ENCODE data around the gene UGT1A1. TPM values are rescaled to one million over a fixed set of nuclear protein-coding genes. Genes with fewer than 3 reads are reported as not detected.
A peak's percentile ranks its signal among the peaks of the same experiment; 100 is the strongest.

Gene UGT1A1
- polyA plus RNA-seq, 5 donors = 0.05 to 0.10 (median 0.08) TPM; not detected in 1

DNA sequence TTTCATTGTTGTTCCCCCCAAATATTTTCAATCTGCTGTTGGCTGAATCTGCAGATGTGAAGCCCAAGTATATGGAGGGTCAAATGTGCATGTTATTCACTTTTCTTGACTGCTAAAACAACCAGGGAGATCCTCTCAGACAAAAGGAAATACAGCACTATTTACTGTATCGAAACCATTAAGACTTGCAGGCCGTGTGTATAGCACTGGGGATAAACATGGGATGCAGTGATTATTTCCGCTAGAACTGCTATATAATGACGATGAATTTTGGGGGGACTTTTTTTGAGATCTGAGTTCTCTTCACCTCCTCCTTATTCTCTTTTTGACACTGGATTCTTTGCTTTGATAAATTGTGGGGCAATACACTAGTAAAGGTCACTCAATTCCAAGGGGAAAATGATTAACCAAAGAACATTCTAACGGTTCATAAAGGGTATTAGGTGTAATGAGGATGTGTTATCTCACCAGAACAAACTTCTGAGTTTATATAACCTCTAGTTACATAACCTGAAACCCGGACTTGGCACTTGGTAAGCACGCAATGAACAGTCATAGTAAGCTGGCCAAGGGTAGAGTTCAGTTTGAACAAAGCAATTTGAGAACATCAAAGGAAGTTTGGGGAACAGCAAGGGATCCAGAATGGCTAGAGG lies 3.5 kb upstream of the UGT1A1 start:
- no peak for DNase-seq

DNA sequence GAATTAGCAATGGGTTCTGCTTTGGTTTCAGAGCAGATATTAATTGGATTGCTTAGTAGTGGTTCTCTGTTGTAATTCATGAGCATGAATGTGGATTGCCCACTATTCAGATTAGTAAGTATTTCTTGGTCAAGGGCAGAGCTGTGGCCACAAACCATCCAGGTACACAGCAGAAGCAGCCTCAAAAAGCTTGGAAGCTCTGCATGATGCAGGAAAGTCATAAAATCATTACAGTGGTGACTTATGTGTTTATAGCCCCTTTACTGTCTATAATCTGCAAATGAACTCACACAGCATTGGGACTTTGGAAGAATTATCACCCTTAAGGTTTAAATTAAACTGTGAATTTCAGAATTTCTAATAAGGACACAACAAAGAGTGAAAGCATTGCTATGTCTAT lies 1.9 kb upstream of the UGT1A1 start:
- no peak for DNase-seq

DNA sequence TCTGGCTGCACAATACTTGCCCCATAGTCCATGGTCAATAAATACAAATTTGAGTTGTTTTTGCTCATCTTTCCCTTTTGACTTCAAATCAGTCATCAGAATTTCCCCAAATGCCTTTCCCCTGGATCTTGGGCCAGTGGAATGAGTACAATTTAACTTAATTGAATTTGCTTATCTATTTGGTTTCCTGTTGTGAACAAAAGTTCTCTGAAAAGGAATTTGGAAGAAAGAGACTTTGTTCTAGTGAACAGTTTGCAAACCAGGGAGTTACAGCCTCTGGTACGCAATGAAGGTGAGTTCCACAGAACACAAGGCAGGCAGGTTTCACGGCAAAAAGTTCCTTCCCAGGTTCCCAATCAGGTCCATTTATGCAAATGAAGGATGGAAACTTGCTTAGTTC lies 1.2 kb upstream of the UGT1A1 start:
- no peak for DNase-seq

DNA sequence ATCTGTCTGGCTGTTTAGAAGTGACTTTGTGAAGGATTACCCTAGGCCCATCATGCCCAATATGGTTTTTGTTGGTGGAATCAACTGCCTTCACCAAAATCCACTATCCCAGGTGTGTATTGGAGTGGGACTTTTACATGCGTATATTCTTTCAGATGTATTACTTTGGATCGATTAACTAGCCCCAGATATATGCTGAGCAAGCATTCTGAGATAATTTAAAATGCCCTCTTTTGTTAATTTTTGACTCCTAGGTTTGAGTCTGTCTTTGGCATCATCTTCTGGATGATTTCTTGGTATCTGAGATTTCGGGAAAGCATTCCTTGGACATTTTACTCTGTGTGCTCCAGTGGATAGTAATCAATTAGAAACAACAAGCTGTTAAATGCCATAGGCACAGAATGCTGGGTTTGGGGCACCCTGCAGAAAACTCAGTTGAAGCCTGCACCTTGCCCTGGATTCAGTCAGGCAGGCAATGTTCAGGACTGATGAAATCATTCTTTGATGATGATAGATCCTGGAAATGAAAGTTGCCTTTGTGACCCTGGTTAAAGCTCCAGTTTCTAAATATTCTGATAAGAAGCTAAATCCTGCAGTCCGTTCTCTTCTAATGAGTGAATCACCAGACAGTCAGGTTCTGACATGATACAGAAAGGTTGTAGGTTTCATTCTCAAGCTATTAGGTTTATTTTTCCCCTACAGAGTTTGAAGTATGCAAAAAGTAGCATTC lies 1.1 kb downstream of the UGT1A1 start:
- DNase-seq = no peak

DNA sequence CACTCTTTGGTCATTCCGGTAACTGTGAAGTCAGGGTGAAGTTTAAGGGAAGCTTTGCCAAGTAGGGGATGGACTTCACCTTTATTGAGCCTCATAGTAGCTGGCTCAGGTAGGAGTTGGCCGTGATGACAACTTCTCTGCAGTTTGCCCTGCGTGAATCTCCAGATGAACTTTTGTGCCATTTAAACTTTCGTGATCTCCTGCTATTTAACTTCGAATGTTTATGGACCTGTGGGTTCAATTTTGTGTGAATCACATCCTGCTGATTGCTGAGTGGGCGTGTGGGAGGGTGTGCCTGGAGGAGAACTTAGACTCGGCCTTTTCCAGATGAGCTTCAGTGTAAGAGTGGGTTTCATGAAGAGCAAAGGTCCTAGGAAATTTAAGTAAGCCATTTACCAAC lies 4.2 kb downstream of the UGT1A1 start:
- DNase-seq = no peak

DNA sequence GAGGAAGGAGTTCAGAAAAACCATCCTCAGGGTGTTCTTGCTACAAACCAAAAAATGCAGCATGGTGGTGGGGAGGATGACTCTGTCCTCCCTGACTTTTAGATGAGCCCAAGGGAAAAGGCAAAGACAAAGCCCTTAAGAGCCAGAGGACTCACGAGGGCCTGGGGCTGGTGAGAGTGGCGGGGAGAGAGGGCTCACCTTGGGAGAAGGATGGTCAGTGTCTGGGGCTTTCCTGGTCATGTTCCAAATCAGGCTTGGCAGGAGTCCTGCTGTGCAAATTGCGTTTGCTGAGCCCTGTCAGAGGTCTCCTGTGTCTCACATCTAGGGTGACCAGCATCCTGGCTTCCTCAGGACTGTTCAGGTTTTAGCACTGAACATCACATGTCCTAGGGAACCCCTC lies 4.7 kb downstream of the UGT1A1 start:
- no peak for DNase-seq

DNA sequence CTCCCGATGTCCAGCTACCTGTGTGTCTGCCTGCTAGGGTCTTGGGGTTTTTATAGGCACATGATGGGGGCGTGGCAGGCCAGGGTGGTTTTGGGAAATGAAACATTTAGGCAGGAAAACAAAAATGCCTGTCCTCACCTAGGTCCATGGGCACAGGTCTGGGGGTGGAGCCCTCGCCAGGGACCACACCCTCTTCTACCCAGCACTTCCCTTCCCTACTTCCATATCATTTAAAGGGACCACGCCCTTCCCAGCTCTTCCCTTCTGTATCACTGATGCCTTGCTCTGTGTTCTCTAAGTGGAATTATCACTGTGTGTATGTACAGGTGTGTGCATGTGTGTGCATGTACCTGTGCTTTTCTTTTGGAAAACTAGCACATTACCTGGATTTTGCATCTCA lies 6.3 kb downstream of the UGT1A1 start:
- no peak for DNase-seq

DNA sequence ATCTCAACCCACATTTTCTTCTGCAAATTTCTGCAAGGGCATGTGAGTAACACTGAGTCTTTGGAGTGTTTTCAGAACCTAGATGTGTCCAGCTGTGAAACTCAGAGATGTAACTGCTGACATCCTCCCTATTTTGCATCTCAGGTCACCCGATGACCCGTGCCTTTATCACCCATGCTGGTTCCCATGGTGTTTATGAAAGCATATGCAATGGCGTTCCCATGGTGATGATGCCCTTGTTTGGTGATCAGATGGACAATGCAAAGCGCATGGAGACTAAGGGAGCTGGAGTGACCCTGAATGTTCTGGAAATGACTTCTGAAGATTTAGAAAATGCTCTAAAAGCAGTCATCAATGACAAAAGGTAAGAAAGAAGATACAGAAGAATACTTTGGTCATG lies 8.0 kb downstream of the UGT1A1 start:
- DNase-seq = no peak

DNA sequence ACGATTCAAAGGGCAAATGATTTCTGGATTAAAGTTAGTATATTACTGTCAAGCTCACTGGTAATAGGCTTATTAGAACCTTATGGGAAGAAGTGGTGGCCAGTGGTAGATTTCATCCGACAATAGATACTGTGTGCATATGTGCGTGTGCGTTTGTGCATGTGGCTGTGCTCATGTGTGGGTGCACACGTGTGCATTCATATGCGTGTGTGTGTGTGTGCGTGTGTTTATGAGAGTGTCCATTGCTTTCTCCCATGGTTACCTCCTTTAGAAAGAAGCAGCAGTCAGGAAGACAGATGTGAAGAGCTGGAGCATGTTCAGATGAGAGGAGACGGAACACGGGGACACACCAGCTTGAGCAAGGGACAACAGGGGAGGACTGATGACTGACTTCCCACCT lies 9.2 kb downstream of the UGT1A1 start:
- no peak for DNase-seq

DNA sequence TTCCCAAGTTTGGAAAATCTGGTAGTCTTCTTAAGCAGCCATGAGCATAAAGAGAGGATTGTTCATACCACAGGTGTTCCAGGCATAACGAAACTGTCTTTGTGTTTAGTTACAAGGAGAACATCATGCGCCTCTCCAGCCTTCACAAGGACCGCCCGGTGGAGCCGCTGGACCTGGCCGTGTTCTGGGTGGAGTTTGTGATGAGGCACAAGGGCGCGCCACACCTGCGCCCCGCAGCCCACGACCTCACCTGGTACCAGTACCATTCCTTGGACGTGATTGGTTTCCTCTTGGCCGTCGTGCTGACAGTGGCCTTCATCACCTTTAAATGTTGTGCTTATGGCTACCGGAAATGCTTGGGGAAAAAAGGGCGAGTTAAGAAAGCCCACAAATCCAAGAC lies 12.1 kb downstream of the UGT1A1 start:
- DNase-seq = no peak

DNA sequence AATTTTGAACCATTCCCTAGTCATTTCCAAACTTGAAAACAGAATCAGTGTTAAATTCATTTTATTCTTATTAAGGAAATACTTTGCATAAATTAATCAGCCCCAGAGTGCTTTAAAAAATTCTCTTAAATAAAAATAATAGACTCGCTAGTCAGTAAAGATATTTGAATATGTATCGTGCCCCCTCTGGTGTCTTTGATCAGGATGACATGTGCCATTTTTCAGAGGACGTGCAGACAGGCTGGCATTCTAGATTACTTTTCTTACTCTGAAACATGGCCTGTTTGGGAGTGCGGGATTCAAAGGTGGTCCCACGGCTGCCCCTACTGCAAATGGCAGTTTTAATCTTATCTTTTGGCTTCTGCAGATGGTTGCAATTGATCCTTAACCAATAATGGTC lies 12.5 kb downstream of the UGT1A1 start:
- DNase-seq = no peak

DNA sequence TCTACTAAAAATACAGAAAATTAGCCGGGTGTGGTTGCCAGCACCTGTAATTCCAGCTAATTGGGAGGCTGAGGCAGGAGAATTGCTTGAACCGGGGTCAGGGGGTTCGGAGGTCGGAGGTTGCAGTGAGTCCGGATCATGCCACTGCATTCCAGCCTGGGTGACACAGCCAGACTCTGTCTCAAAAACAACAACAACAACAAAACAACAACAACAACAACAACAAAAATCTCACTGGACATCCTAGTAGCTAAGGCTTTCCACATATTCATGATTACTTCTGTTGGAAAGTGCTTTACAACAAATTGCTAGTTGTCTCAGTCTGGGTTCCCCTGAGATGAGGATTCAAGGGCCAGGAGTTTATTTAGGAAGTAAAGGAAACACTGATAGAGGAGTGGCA lies 13.8 kb downstream of the UGT1A1 start:
- DNase-seq = no peak

DNA sequence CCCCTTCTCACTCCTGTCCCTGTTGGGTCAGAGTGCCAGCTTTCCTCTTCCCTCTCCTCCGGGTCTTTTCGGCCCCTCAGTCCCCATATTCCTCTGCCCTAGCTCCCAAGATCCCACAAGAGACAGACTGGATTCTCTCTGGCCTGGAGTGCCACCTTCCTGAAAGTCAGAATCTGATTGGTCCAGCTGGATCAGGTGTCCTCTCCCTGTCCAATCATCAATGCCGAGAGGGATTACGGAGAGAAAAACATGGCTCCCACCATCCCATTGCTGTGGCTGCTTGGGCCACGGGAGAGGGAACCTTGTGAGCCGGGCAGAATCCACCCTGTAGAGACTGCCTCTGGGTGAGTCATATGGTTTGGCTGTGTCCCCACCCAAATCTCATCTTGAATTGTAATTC lies 15.3 kb downstream of the UGT1A1 start:
- DNase-seq = no peak

DNA sequence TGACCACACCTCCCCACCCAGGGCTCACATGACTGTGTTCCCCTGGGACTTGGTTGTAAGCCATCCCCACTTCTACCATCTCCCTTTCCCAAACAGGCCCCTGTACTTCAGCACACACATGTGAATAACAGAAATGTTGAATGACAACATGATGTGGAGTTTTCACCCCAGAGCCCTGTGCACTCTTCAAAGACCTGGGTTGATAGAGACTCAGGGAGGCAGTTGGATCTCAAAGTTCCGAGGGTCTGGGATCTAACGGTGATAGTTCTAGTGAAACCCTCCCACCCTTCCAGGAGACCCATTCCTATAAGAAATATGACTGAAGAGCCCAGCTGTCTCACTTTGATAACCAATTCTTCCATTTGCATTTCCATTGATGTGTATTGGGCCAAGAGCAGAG lies 18.0 kb downstream of the UGT1A1 start, which contains the start of gene MROH2A:
Gene MROH2A (plus strand): TSS at position 301 of the 400 bp plus-strand sequence. CDS start 1,029 bp downstream, outside the sequence.
- DNase-seq = no peak

DNA sequence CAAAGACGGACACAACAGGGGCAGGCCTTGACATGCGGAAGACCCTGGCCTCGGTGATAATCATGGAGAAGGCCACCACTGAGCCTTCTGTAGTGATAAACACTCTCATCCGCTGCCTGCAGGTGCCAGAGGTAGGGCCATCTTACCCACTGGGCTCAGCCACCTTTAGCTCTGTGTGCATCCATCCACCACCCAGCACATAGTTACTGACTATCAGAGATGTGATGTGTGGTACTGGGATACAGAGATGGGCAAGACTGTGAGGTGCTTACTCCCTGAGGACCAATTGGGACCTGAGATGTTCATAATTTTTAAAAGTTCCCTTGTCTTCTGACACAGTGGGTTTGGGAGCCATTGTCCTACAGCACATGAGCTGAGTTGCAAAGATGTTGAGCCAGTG lies 19.7 kb downstream of the UGT1A1 start:
- no peak for DNase-seq

DNA sequence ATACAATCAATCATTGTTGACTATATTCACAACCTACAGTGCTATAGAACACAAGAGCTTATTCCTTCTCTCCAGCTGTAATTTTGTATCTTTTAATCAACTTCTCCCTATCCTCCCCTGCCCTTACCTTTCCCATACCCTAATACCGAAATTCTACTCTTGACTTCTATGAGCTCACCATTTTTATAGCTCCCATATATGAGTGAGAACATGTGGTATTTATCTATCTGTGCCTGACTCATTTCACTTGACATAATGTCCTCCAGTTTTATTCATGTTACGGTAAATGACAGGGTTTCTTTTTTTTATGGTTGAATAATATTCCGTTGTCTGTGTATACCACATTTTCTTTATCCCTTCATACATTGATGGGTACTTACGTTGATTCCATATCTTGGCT lies 20.7 kb downstream of the UGT1A1 start:
- DNase-seq = no peak

DNA sequence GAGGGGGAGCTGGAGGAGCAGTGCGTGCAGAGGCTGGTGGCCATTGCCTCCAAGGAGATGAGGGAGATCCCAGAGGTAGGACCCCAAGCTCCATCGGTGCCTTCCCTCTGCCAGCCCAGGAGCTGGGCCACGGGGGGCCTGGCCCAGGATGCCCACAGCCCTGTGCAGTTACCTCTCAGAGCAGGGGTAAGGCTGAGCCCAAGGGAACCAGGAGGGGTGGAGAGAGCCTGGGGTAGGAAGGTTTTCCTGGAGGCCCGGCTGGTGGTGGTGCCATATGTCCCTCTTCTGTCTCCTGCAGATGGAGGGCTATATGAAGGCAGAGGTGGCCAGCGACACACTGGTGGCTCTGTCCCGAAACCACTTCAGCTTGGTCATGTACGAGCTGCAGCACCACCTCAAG lies 29.5 kb downstream of the UGT1A1 start:
- no peak for DNase-seq

DNA sequence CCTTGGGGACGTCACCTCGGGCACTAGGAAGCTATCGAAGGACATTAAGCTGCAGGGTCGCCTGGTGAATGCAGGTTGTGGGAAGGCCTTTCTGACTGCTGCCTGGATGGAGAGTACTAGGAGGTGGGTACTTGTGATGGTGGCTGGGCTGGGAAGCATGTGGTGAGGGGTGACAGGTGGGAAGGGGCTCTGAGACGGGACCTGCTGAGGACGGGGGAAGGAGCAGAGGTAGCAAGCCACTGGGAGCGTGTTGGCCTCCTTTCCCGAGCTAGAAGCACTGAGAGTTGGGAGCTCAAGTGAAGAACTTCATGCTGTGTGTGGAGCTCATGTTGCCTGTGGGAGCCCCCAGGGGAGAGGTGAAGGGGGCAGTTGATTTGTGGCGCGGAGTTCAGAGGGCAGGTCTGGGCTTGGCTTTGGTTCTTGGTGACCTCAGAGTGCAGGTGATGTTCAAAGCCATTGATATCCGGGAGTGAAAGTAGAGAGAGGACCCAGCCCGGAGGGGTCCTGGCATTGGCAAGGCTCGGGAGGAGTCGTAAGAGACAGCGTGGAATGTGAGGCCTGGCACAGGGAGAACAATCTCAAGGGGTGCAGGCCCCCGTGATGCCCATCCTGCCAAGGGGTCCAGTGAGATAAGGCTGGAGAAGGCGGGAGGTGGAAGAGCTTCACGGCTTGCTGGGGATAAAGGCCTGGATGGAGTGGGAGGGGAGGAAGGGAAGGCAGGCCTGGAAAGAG lies 31.2 kb downstream of the UGT1A1 start:
- no peak for DNase-seq

DNA sequence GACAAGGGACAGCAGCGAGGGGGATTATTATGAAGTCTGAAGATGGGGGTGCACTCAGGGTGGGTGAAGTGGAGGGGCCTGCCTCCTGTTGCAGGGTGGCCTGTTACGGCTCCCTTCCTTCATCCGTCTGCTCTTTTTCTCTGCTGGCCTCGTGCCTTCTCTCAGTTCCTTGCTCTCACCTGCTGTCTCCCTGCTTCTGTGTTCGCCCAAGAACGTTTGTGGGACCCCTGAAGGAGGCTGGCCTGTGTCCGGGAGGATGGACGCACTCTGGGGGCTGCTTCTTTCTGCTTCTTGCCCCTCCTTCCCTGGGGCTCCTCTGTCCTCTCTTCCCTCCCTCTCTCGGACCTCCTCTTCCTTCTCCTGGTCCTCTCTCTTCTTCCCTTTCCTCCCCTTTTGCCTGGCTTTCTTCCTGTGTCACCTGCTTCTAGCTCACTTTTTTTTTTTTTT lies 31.8 kb downstream of the UGT1A1 start:
- DNase-seq = no peak

DNA sequence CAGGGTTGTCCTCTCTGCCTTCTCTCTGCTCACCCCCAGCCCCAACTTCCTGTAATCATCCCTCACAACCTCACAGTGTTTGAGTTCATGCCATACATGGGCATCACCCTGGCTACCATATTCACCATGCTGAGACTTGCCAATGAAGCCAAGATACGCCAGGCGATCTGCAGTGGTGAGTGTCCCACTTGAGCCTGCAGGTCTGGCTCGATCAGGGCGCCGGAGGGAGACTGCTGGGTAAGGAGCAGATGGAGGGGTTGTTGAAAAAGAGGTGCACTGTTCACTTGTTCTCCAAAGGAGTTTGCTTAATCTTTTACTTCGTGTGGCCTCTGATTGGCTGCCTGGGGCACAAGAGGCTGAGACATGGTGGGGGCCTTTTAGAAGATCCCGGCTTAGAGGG lies 32.6 kb downstream of the UGT1A1 start:
- DNase-seq = no peak

DNA sequence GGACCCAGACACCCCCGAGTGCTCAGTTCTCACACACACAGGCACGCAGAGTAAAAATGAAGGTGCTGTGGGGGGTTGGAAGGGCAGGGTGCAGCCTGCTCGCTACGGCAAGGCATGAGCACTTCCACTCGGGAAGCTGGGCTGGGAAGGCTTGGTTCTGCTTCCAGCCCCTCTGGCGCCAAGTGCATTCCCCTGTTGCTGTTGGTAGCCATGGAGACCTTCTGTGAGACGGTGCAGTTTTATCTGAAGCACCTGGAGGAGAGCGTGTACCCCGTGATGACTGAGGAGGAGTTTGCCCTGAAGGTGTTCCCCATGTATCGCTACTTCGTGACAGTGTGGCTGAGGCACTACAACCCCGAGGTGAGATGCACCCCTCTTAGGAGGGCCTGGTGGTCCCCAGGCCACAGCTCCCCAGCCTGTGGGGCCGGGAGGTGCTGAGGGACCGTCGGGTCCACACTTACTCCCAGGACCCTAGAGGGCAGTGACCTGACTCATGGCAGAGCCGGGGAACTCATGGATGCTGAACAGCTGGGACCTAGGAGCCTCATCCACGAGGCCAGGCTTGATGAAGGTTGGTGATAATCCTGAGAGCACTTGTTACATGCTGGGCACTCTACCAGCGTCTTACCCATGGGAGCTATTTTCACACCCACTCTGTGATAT lies 33.5 kb downstream of the UGT1A1 start:
- peak; percentile 25 to 26 for DNase-seq

DNA sequence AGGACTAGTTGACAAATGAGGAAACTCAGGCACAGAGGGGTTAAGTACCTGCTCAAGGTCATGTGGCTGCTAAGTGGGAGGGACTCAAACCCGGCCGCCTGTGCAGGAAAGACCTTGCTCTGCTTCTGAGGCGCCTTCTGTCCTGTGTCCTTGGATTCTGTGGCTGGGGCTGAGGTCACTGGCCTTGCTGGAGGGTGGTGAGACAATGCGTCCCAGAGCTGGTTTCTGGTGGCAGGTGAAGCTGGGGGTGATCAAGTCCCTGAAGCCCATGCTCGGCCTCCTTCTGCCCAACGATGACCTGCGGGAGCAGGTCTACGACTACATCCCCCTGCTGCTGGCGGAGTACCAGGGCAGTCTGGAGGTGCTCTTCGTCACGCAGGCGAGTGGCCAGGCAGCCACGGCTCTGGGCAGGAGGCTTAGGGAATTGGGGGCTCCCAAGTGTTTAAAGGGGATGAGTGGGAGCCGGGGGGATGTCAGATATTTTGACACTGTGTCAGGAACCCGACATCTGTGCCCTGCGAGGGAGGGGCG lies 34.1 kb downstream of the UGT1A1 start:
- no peak for DNase-seq
